B cell (primary cell): ENCODE data around the gene RAB3B. TPM values are rescaled to one million over a fixed set of nuclear protein-coding genes. Genes with fewer than 3 reads are reported as not detected.

ENCODE experiments used
- ATAC-seq: fragments of 200-7000 bp; cut with Tn5 transposase; one replicate; pipeline ENCODE4 v1.10.0; 2021; ENCODE audit warnings: low read depth, mild to moderate bottlenecking, moderate number of reproducible peaks, moderate library complexity
- CTCF ChIA-PET: fragments of 350-600 bp; sonication (Branson Sonifier 250); formaldehyde crosslinking; loops from one replicate; lab custom pipeline; 2021; ENCODE audit warnings: antibody characterized with exemption, inconsistent platforms; lab: Charles Lee
- POLR2A ChIA-PET: fragments of 350-600 bp; sonication (Branson Sonifier 250); formaldehyde crosslinking; loops from one replicate; lab custom pipeline; 2021; ENCODE audit warnings: antibody characterized with exemption; lab: Charles Lee
- DNase-seq: peaks from one replicate; pipeline ENCODE4 v3.0.0; 2013
- H2AFZ ChIP-seq: 2 replicates; pipeline ENCODE4 v1.6.1; 2012; ENCODE audit warnings: mild to moderate bottlenecking, low read depth, low read length; ENCODE audit not compliant: insufficient read depth, poor library complexity, severe bottlenecking
- H3K27ac ChIP-seq, 2 donors: 1 replicate in 1 of 2; 2 replicates in 1 of 2; pipeline ENCODE4 v1.5.1; 2012 to 2013; ENCODE audit warnings: low read length in 2 of 2, mild to moderate bottlenecking in 2 of 2, moderate library complexity in 1 of 2
- H3K27me3 ChIP-seq, 4 experiments: fragments of 200-600 bp in 1 of 4; sonication (generic) in 1 of 4; replicated peaks in 1 of 4; 1 replicate in 2 of 4; 2 replicates in 2 of 4; pipeline versions ENCODE4 v1.6.1 to v1.7.0; 2013 to 2016; ENCODE audit warnings: low read length in 3 of 4, mild to moderate bottlenecking in 2 of 4, mixed read lengths in 1 of 4, moderate library complexity in 1 of 4; ENCODE audit not compliant: insufficient read depth in 4 of 4, control insufficient read depth in 3 of 4; ENCODE audit errors: control extremely low read depth in 1 of 4
- H3K36me3 ChIP-seq, 2 experiments: replicated peaks in 1 of 2; 1 replicate in 1 of 2; 2 replicates in 1 of 2; pipeline versions ENCODE4 v1.6.1 to v1.7.1; 2013; ENCODE audit warnings: low read length in 1 of 2; ENCODE audit not compliant: insufficient read depth in 2 of 2, control insufficient read depth in 1 of 2; ENCODE audit errors: control extremely low read depth in 1 of 2, extremely low read depth in 1 of 2
- H3K4me1 ChIP-seq, 2 donors: fragments of 200-600 bp in 1 of 2; sonication (generic) in 1 of 2; 1 replicate in 1 of 2; 2 replicates in 1 of 2; pipeline versions ENCODE4 v1.5.1 to v1.6.1; 2013 to 2017; ENCODE audit warnings: low read length in 2 of 2; ENCODE audit not compliant: control insufficient read depth in 2 of 2, insufficient read depth in 2 of 2
- H3K4me2 ChIP-seq: replicated peaks from 2 replicates; pipeline ENCODE3; 2012; ENCODE audit warnings: mild to moderate bottlenecking, low read depth, low read length; ENCODE audit not compliant: poor library complexity, severe bottlenecking
- H3K4me3 ChIP-seq, 5 experiments: fragments of 200-600 bp in 1 of 5; sonication (generic) in 1 of 5; 1 replicate in 3 of 5; 2 replicates in 2 of 5; pipeline versions ENCODE4 v1.5.1 to v1.7.0; 2011 to 2016; ENCODE audit warnings: low read length in 4 of 5, mild to moderate bottlenecking in 4 of 5, low read depth in 2 of 5, control low read depth in 1 of 5, moderate library complexity in 1 of 5; ENCODE audit not compliant: insufficient read depth in 1 of 5; ENCODE audit errors: control extremely low read depth in 1 of 5, extremely low read depth in 1 of 5
- H3K79me2 ChIP-seq: fragments of 200-600 bp; sonication (generic); one replicate; pipeline ENCODE4 v1.6.0; 2016; ENCODE audit warnings: low read length; ENCODE audit not compliant: control insufficient read depth, insufficient read depth
- H3K9ac ChIP-seq: fragments of 200-600 bp; sonication (generic); 2 replicates; pipeline ENCODE4 v1.6.1; 2017; ENCODE audit warnings: mild to moderate bottlenecking, low read length, moderate library complexity
- H3K9me3 ChIP-seq, 3 donors: one replicate each; pipeline versions ENCODE4 v1.6.1 to v1.7.1; 2013; ENCODE audit warnings: low read length in 2 of 3; ENCODE audit not compliant: control insufficient read depth in 2 of 3, insufficient read depth in 1 of 3; ENCODE audit errors: control extremely low read depth in 1 of 3
- H4K20me1 ChIP-seq: 2 replicates; pipeline ENCODE4 v1.6.0; 2012; ENCODE audit warnings: mild to moderate bottlenecking, low read length; ENCODE audit not compliant: insufficient read depth, control insufficient read depth, poor library complexity, severe bottlenecking
- H3K27ac Mint-ChIP-seq: one replicate; pipeline ENCODE4 v1.8.0; 2021; ENCODE audit warnings: mixed read lengths
- H3K27me3 Mint-ChIP-seq: one replicate; pipeline ENCODE4 v1.8.0; 2021; ENCODE audit warnings: mixed read lengths
- H3K4me1 Mint-ChIP-seq: one replicate; pipeline ENCODE4 v1.8.0; 2021; ENCODE audit warnings: mixed read lengths
- H3K4me3 Mint-ChIP-seq: one replicate; pipeline ENCODE4 v1.8.0; 2021; ENCODE audit warnings: mixed read lengths
- H3K9me3 Mint-ChIP-seq: one replicate; pipeline ENCODE4 v1.8.0; 2022; ENCODE audit warnings: mixed read lengths; ENCODE audit not compliant: insufficient read depth
- EZH2 ChIP-seq: IDR thresholded peaks from 2 replicates; pipeline ENCODE4 v1.6.1; 2012; ENCODE audit warnings: borderline replicate concordance, low read depth, mild to moderate bottlenecking, moderate library complexity, low read length; ENCODE audit not compliant: insufficient read depth, poor library complexity, severe bottlenecking
- WGBS: methylation state at CpG from one replicate; pipeline ENCODE4 v1.1.5; 2013; ENCODE audit warnings: missing lambda C conversion rate; ENCODE audit not compliant: insufficient coverage; 5-methylcytosine and 5-hydroxymethylcytosine counted together
- intact Hi-C: fragments of 100-400 bp; cut with micrococcal nuclease; formaldehyde crosslinking; loops from one replicate; pipeline ENCODE4 v1.10.0; 2022
- polyA plus RNA-seq: library from polyadenylated mRNA; depleted of rRNA; stranded (reverse); fragments of >200 nt; gene quantifications from 2 replicates; pipeline ENCODE4 v1.2.3, GENCODE V29; 2012
- total RNA-seq, 2 donors: library from RNA; stranded (reverse); fragments of 120-200 nt in 1 of 2; gene quantifications; 1 replicate in 1 of 2; 2 replicates in 1 of 2; pipeline versions ENCODE4 v1.2.3 to v1.2.4, GENCODE V29; 2013 to 2022
- TF ChIP-seq, protein P1 (sequence below): fragments of 200-600 bp; IDR thresholded peaks from one replicate; pipeline ENCODE4 v1.8.0; 2022; ENCODE audit warnings: antibody characterized with exemption, mild to moderate bottlenecking

The RAB3B gene
- total and polyA plus RNA-seq, 2 donors (not counting 1 experiment from before 2014, with no cell fraction given): 0.02 TPM; not detected in 1

DNA sequence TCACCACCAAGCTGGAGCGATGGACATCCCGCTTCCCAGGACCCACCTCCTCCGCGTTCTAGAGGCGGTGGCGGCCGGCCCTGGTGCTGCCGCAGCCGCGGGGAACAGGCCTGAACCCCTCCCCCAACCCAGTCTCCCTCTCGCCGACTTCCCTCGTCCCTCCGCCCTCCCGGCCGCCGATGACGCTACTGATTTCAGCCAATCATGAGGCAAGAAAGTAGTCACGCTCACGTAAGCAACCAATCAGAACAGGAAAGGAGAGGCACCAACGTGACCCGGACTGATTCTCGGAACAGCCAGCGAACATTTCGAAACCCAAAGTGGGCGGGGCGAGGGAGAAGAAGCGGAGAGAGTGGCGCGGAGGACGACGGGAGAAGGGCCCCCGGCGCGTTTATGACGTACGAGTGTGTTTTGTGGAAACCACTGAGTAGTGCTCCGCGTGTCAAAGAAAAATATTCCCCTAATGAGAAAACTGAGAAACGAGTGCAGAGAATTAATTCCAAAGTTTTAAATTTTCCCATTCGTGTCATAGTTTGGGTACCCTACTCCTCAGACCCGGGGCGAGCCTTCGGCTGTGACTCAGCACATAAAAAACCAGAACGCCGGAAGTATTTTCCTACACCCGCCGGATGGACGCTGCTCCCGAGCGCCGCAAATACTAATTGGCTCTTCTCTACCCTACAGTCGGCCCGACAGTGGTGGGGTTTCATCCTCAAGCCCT is 111.7 kb downstream of the RAB3B start, which contains the start of gene NRDC:
Gene NRDC, minus strand, starts transcription at position 112 of the 721 bp plus-strand sequence. CDS start 112 bp downstream, outside the sequence.
- Histone ChIP-seq H3K27me3 (no peaks in the 10 kb centered on the region), H3K27ac (peak within 1 kb of the TSS; percentile 84 to 98), H2AFZ (peak within 1 kb of the TSS; percentile 86), H3K4me2 (peak within 1 kb of the TSS; percentile 76), H3K4me3 (peak within 1 kb of the TSS; percentile 65 to 99 (median 95)), H3K9ac (peak within 1 kb of the TSS; percentile 86), H3K9me3 (no peaks in the 10 kb centered on the region), H3K36me3 (peaks cover 0 to 5% of the 10 kb centered on the region in 2 experiments), H3K79me2 (peaks cover 56% of the 10 kb centered on the region), H3K4me1 (peaks cover 25 to 42% of the 10 kb centered on the region in 2 donors), H4K20me1 (peaks cover 28% of the 10 kb centered on the region)
- intact Hi-C loops: loop anchor here (1.0 to 10.0 kb wide), 8 partner anchors 15 to 918 kb away; partner anchors contain the start of genes BTF3L4, FAF1, OSBPL9 and RNF11
- ATAC-seq (peak; percentile 89), DNase-seq (peak; percentile 100)
- H3K4me1 Mint-ChIP-seq: peaks cover 31% of the 10 kb centered on the region
- H3K27me3 Mint-ChIP-seq: peaks cover 4% of the 10 kb centered on the region
- ChIA-PET POLR2A (interaction anchor here (0.9 kb wide), 1 partner anchor 13 kb away, joined by 3 read pairs; no protein-coding TSS in a partner anchor), CTCF (interaction anchor here (0.8 kb wide), 1 partner anchor 1316 kb away, joined by 3 read pairs; no protein-coding TSS in a partner anchor)
- no peak within 1 kb of the TSS for H3K27ac Mint-ChIP-seq
- TF ChIP-seq, protein P1, sequence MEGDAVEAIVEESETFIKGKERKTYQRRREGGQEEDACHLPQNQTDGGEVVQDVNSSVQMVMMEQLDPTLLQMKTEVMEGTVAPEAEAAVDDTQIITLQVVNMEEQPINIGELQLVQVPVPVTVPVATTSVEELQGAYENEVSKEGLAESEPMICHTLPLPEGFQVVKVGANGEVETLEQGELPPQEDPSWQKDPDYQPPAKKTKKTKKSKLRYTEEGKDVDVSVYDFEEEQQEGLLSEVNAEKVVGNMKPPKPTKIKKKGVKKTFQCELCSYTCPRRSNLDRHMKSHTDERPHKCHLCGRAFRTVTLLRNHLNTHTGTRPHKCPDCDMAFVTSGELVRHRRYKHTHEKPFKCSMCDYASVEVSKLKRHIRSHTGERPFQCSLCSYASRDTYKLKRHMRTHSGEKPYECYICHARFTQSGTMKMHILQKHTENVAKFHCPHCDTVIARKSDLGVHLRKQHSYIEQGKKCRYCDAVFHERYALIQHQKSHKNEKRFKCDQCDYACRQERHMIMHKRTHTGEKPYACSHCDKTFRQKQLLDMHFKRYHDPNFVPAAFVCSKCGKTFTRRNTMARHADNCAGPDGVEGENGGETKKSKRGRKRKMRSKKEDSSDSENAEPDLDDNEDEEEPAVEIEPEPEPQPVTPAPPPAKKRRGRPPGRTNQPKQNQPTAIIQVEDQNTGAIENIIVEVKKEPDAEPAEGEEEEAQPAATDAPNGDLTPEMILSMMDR: no peak
- TF ChIP-seq EZH2: no peak
- no peak within 1 kb of the TSS for H3K4me3 Mint-ChIP-seq
- no peaks in the 10 kb centered on the region for H3K9me3 Mint-ChIP-seq
- under 1% methylated on average over 49 of the region's 54 CpGs for WGBS

- POLR2A ChIA-PET: interaction anchor here (0.9 kb wide), 1 partner anchor 12 kb away, joined by 3 read pairs; no protein-coding TSS in a partner anchor
- no peak for ATAC-seq
These were observed 112.2 kb downstream of the RAB3B start for GRCh38 chr1:51878308-51878615.

More at GRCh38 chr1:51878308-51878615, 112.2 kb downstream of the RAB3B start:
- peak overlapping the region; percentile 76 for H3K4me2 ChIP-seq
- H3K27ac ChIP-seq: peak overlapping the region; percentile 80 to 98
- peaks cover 61% of the 10 kb centered on the region for H3K79me2 ChIP-seq
- TF ChIP-seq EZH2: no peak
- TF ChIP-seq, protein P1: no peak
- H3K4me1 ChIP-seq: peaks cover 25 to 37% of the 10 kb centered on the region in 2 donors
- Mint-ChIP-seq H3K9me3 (no peaks in the 10 kb centered on the region), H3K4me3 (no peak overlapping the region), H3K4me1 (peaks cover 30% of the 10 kb centered on the region), H3K27me3 (peaks cover 4% of the 10 kb centered on the region), H3K27ac (no peak overlapping the region)
- under 1% methylated on average over 17 of the region's 17 CpGs for WGBS
- H3K9ac ChIP-seq: peak overlapping the region; percentile 86
- H3K9me3 ChIP-seq: no peaks in the 10 kb centered on the region
- CTCF ChIA-PET: no interaction called here
- intact Hi-C loops: loop anchor here (1.0 to 10.0 kb wide), 8 partner anchors 15 to 918 kb away; partner anchors contain the start of genes BTF3L4, FAF1, OSBPL9 and RNF11
- H3K4me3 ChIP-seq: peak overlapping the region; percentile 65 to 99 (median 95)
- peaks cover 28% of the 10 kb centered on the region for H4K20me1 ChIP-seq
- peaks cover 0 to 6% of the 10 kb centered on the region in 2 experiments for H3K36me3 ChIP-seq
- no peaks in the 10 kb centered on the region for H3K27me3 ChIP-seq
- H2AFZ ChIP-seq: peak overlapping the region; percentile 86
- DNase-seq: no peak
